K562 (cell line): Measurements from ENCODE around the gene AGAP3. TPM values are rescaled to one million over a fixed set of nuclear protein-coding genes. Genes with fewer than 3 reads are reported as not detected.

Source experiments
- ATAC-seq: fragments of 200-7000 bp; cut with Tn5 transposase; 3 replicates; pipeline ENCODE4 v1.9.1; 2020; ENCODE audit warnings: moderate library complexity
- BruUV-seq: library from RNA; stranded (reverse); fragments of 400-500 nt; replicated peaks from 2 replicates; lab custom pipeline; 2021; lab: Mats Ljungman, UMichigan
- CTCF ChIA-PET: fragments of 300-600 bp; formaldehyde crosslinking; extraction: SDS; loops from one replicate; lab custom pipeline; 2021; ENCODE audit warnings: low intra/inter-chr PET ratio; lab: Yijun Ruan, JAX
- POLR2A ChIA-PET: fragments of 300-600, 350-650 bp; sonication (Branson Sonifier 250); formaldehyde crosslinking; extraction: SDS; loops from one replicate; lab custom pipeline; 2021; ENCODE audit warnings: antibody characterized with exemption, inconsistent platforms; lab: Yijun Ruan, JAX
- DNase-seq, 4 experiments: peaks; one replicate each; pipeline versions ENCODE4 v3.0.0 to v3.0.0-alpha.2; 2011 to 2018; ENCODE audit warnings: low spot score in 3 of 4, mixed read lengths in 3 of 4; ENCODE audit errors: extremely low read depth in 1 of 4
- FAIRE-seq: peaks from 2 replicates; lab custom pipeline; 2011; peaks lifted over from hg19 to GRCh38; lab: Jason Lieb, UNC
- H2AFZ ChIP-seq: 2 replicates; pipeline ENCODE4 v1.6.0; 2011; ENCODE audit warnings: low read depth, low read length, control low read depth, inconsistent platforms
- H3K27ac ChIP-seq: fragments of 200-600 bp; 3 replicates; pipeline ENCODE4 v1.8.0; 2011; ENCODE audit warnings: low read depth, mild to moderate bottlenecking, control low read depth, inconsistent platforms, low read length, moderate library complexity, mixed read lengths; ENCODE audit errors: extremely low read depth
- H3K27me3 ChIP-seq, 2 experiments: fragments of 300-600 bp in 1 of 2; 2 replicates in 1 of 2; 3 replicates in 1 of 2; pipeline versions ENCODE4 v1.6.0 to v1.8.0; 2011; ENCODE audit warnings: inconsistent platforms in 2 of 2, low read length in 2 of 2, mild to moderate bottlenecking in 1 of 2, mixed read lengths in 1 of 2, moderate library complexity in 1 of 2; ENCODE audit not compliant: control insufficient read depth in 2 of 2, insufficient read depth in 2 of 2
- H3K36me3 ChIP-seq: fragments of 300-600 bp; 3 replicates; pipeline ENCODE4 v1.8.0; 2011; ENCODE audit warnings: mild to moderate bottlenecking, low read length, inconsistent platforms; ENCODE audit not compliant: control insufficient read depth, insufficient read depth
- H3K4me1 ChIP-seq, 2 experiments: fragments of 200-600 bp in 1 of 2; replicated peaks in 1 of 2; 2 replicates in 1 of 2; 3 replicates in 1 of 2; pipeline versions ENCODE4 v1.5.1 to v1.8.0; 2011; ENCODE audit warnings: inconsistent platforms in 2 of 2, low read length in 2 of 2, mild to moderate bottlenecking in 1 of 2, mixed read lengths in 1 of 2, moderate library complexity in 1 of 2; ENCODE audit not compliant: control insufficient read depth in 2 of 2, insufficient read depth in 2 of 2
- H3K4me2 ChIP-seq: 2 replicates; pipeline ENCODE4 v1.6.1; 2011; ENCODE audit warnings: low read length, control low read depth, inconsistent platforms, mixed read lengths; ENCODE audit not compliant: insufficient read depth
- H3K4me3 ChIP-seq: fragments of 200-600 bp; sonication (generic), shearing (Covaris generic); 2 replicates; pipeline ENCODE4 v1.5.1; 2016; ENCODE audit warnings: control low read depth, inconsistent platforms
- H3K79me2 ChIP-seq: fragments of 200-600 bp; 3 replicates; pipeline ENCODE4 v1.8.0; 2011; ENCODE audit warnings: low read length, inconsistent platforms; ENCODE audit not compliant: control insufficient read depth, insufficient read depth
- H3K9ac ChIP-seq, 2 experiments: 2 replicates each; pipeline versions ENCODE4 v1.6.0 to v1.6.1; 2011; ENCODE audit warnings: low read depth in 2 of 2, low read length in 2 of 2, control low read depth in 1 of 2, inconsistent platforms in 1 of 2, mild to moderate bottlenecking in 1 of 2, mixed read lengths in 1 of 2; ENCODE audit not compliant: insufficient read depth in 1 of 2
- H3K9me1 ChIP-seq: one replicate; pipeline ENCODE4 v1.6.0; 2011; ENCODE audit warnings: inconsistent platforms, mild to moderate bottlenecking, low read length, moderate library complexity; ENCODE audit not compliant: control insufficient read depth, insufficient read depth
- H3K9me3 ChIP-seq: replicated peaks from 2 replicates; pipeline ENCODE4 v1.5.1; 2011; ENCODE audit warnings: low read depth, low read length, inconsistent platforms; ENCODE audit not compliant: control insufficient read depth, insufficient read depth
- H4K20me1 ChIP-seq: replicated peaks from 2 replicates; pipeline ENCODE4 v1.6.1; 2011; ENCODE audit warnings: low read length, inconsistent platforms, mixed read lengths; ENCODE audit not compliant: control insufficient read depth, insufficient read depth
- EP400 ChIP-seq: fragments of 450-650 bp; IDR thresholded peaks from 2 replicates; pipeline ENCODE4 v1.6.1; 2017; ENCODE audit warnings: antibody characterized with exemption, mild to moderate bottlenecking, moderate library complexity
- ETS1 ChIP-seq: conservative IDR thresholded peaks from 2 replicates; pipeline ENCODE4 v1.6.1; 2011; ENCODE audit warnings: low read depth, mild to moderate bottlenecking, low read length; ENCODE audit not compliant: control insufficient read depth
- ETV5 ChIP-seq: sonication (generic); formaldehyde crosslinking; IDR thresholded peaks from 2 replicates; pipeline ENCODE4 v1.4.0; 2020; ENCODE audit warnings: low read depth, mild to moderate bottlenecking, missing genetic modification reagents
- POLR2G ChIP-seq: fragments of 200-400 bp; formaldehyde crosslinking; IDR thresholded peaks from 2 replicates; pipeline ENCODE4 v1.6.1; 2017; ENCODE audit warnings: low read depth, mild to moderate bottlenecking, antibody characterized with exemption, low read length, moderate library complexity
- RBFOX2 ChIP-seq: fragments of 200-400 bp; formaldehyde crosslinking; IDR thresholded peaks from 2 replicates; pipeline ENCODE4 v1.6.1; 2017; ENCODE audit warnings: low read depth, mild to moderate bottlenecking, low read length, moderate library complexity
- ZBTB7A ChIP-seq: IDR thresholded peaks from 2 replicates; pipeline ENCODE4 v1.6.1; 2011; ENCODE audit warnings: low read depth, mild to moderate bottlenecking, low read length, moderate library complexity, borderline replicate concordance; ENCODE audit not compliant: control insufficient read depth
- ZNF41 ChIP-seq: fragments of 250-450 bp; sonication (Bioruptor Pico); conservative IDR thresholded peaks from 2 replicates; pipeline ENCODE4 v1.4.0; 2020; ENCODE audit warnings: mild to moderate bottlenecking
- ZNF830 ChIP-seq: fragments of 250-450 bp; sonication (Bioruptor Pico); IDR thresholded peaks from 2 replicates; pipeline ENCODE4 v1.5.0; 2021; ENCODE audit warnings: mild to moderate bottlenecking
- WGBS: fragments of 100-300 bp; shearing (Covaris generic); methylation state at CpG from one replicate; pipeline ENCODE4 v1.1.6; 2016; ENCODE audit warnings: low coverage, mixed read lengths; ENCODE audit not compliant: insufficient coverage; ENCODE audit errors: missing lambda C conversion rate; 5-methylcytosine and 5-hydroxymethylcytosine counted together
- in situ Hi-C: fragments of 300-500 bp; cut with MboI; formaldehyde crosslinking; loops from 4 replicates; pipeline ENCODE4 v1.15.0; 2018; ENCODE audit warnings: inconsistent platforms, mixed read lengths
- intact Hi-C: fragments of 100-400 bp; cut with micrococcal nuclease; formaldehyde crosslinking; loops from 2 replicates; pipeline ENCODE4 v1.14.2; 2022
- polyA plus RNA-seq, 8 experiments: library from polyadenylated mRNA; depleted of rRNA in 4 of 8; stranded (reverse) in 5 of 8; unstranded in 3 of 8; fragments of >200 nt; fragmentation: Nextera tagmentation in 2 of 8; fragmentation: Illumina TruSeq in 1 of 8; extraction: Ambion mirVana in 2 of 8; extraction: Trizol in 1 of 8; gene quantifications; 2 replicates each; pipeline versions ENCODE4 v1.2.1 to v1.2.3, GENCODE V29; 2011 to 2014; ENCODE audit warnings: inconsistent platforms in 1 of 8, missing spikeins in 1 of 8
- total RNA-seq, 7 experiments: library from RNA; depleted of rRNA in 6 of 7; stranded (reverse); fragments of >200 nt in 6 of 7; fragmentation: Illumina TruSeq in 2 of 7; extraction: Trizol in 2 of 7; gene quantifications; 2 replicates each; pipeline versions ENCODE4 v1.2.1 to v1.2.3, GENCODE V29; 2011 to 2021; ENCODE audit warnings: low replicate concordance in 1 of 7

Gene AGAP3
- total and polyA plus RNA-seq, 9 of the 15 experiments (the other 6 are each of a cell fraction or from before 2014, with no cell fraction given): 3.4 to 208 (median 62.2) TPM

DNA sequence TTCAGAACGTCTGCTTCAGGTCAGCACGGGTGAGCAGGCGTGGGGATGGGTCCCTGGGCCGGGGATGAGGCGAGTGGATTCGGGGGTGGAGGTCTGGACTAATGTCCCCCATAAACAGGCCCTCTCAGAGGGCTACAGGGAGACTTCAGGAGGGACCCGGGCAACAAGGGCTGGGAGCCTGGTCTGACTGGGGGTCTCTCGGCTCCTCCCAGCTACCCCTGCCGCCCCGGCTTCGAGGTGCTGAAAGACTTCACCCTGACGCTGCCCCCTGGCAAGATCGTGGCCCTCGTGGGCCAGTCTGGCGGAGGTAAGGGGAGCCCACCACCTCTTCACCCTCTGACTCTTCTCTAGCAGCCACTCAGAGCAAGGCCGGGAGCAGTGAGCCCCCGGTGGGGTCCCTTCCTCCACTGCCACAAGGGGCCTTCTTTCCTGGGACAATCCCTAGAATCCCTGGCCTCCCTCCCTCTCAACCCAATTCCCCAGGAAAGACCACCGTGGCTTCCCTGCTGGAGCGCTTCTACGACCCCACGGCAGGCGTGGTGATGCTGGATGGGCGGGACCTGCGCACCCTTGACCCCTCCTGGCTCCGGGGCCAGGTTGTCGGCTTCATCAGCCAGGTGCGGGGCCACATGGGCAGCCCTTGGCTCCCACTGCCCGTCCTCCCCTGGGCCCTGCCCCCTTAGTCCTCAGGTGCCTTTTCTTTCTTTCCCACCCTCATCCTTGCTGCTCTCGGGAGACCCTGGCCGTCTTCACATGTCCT, 45.5 kb upstream of the AGAP3 start:
- Histone ChIP-seq H3K4me3 (no peak overlapping the region), H3K9ac (peak overlapping the region in 1 of 2 experiments; percentile 57; a peak in 2 of 4 replicates), H3K9me3 (no peaks in the 10 kb centered on the region)
- intact Hi-C loops: no loop called here
- POLR2A ChIA-PET: interaction anchor here (0.9 to 3.8 kb wide), 5 partner anchors 9 to 69 kb away, joined by 3 to 23 read pairs (median 5); partner anchors contain the start of genes ABCB8 and ASIC3
- TF ChIP-seq ETV5 (CRISPR knock-in tag): 0 out of 2 replicates have a peak, but pooled peaks have one; percentile 10
- TF ChIP-seq POLR2G: peak; percentile 28; the same call in 1 of the 2 replicates
- TF ChIP-seq ZBTB7A: peak; percentile 34; the same call in 1 of the 2 replicates
- TF ChIP-seq RBFOX2: 0 out of 2 replicates have a peak, but pooled peaks have one; percentile 16
- 0 out of 2 replicates have a peak, but pooled peaks have one; percentile 13 for TF ChIP-seq ETS1
- TF ChIP-seq EP400: no peak
- no peak for TF ChIP-seq ZNF41 (CRISPR knock-in tag)
- 0 out of 2 replicates have a peak, but pooled peaks have one; percentile 1 for TF ChIP-seq ZNF830 (CRISPR knock-in tag)
- TF ChIP-seq, all 486 proteins: peak for 6
- Histone ChIP-seq H3K4me1 (peaks cover 24 to 68% of the 10 kb centered on the region in 2 experiments), H3K9me1 (peaks cover 13% of the 10 kb centered on the region), H3K4me2 (no peak overlapping the region), H4K20me1 (peaks cover 10% of the 10 kb centered on the region), H3K36me3 (peaks cover 39% of the 10 kb centered on the region; the same call in 2 of the 3 replicates), H3K27ac (no peak overlapping the region), H2AFZ (no peak overlapping the region), H3K27me3 (no peaks in the 10 kb centered on the region), H3K79me2 (no peaks in the 10 kb centered on the region)
- DNase-seq (no peak), ATAC-seq (no peak), FAIRE-seq (no peak)
- 76% methylated on average over 30 of the region's 30 CpGs for WGBS
- in situ Hi-C loops: no loop called here
- BruUV-seq: no TSS peak
- CTCF ChIA-PET: no interaction called here
